ENCODE data around the gene ARAP1.

ARAP1 gene

DNA sequence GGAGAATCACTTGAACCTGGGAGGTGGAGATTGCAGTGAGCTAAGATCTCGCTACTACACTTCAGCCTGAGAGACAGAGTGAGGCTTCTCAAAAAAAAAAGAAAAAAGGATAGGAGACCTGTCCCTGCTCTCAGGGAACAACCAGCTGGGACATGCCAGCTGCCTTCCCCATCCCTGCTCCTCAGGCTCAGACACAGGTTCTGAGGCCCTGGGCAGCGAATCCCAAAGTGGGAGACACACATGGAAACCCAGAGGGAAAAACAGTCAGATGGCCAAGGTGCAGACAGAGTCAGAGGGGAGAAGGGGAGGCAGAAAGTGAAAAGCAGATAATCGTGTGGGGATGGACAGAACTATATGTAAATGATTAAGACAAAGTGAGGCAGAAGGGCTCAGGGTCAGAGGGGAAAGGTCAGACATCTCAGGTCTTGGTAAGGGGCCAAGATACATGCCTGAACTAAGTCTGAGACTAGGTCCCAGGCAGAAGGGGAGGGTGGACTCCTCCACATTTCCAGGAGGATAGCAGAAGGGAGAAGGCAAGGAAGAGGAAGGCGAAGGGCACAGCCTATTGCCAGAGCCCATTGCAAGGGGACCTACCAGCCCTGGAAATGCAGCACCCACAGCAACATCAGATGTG lies 27.4 kb upstream of the ARAP1 start:
- no peak for DNase-seq

DNA sequence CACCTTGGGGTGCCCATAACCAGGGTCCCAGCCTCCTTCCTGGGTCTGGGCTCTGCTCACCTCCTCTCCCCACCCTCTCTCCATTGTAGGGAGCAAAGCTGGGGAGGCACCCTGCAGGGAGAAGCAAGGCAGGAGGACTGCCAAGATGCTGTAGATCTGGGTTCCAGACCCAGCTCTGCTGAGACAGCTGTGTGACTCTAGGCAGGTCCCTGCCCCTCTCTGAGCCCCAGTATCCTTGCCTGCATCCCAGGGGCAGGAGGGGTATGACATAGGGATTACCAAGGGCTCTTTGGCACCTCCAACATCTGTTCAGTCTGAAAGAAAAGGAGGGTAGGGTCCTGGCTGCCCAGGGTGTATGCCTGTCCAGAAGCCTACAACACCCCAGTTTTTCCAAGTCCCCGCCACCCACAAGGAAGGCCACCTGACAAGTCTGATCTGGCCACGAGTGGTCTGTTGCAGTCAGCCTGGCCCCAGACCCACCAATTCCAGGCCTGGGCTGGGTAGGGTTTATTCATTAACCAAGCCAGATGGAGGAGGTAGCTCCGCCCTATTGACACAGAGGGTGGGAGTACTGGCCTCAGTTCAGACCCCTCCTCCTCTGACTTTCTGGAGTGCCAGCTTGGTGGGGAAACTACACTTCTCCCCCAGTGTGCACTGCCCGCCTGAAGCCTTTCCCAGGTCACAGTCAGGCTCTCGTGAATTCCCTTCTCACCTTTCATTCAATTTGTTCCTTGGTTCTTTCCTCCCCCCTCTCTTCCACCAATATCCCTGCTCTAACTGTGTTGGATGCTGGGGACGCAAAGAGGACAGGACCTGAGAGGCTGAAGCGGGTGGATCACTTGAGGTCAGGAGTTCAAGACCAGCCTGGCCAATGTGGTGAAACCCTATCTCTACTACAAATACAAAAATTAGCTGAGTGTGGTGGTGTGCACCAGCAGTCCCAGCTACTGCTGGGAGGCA lies 26.6 kb upstream of the ARAP1 start:
- DNase-seq, result no peak

DNA sequence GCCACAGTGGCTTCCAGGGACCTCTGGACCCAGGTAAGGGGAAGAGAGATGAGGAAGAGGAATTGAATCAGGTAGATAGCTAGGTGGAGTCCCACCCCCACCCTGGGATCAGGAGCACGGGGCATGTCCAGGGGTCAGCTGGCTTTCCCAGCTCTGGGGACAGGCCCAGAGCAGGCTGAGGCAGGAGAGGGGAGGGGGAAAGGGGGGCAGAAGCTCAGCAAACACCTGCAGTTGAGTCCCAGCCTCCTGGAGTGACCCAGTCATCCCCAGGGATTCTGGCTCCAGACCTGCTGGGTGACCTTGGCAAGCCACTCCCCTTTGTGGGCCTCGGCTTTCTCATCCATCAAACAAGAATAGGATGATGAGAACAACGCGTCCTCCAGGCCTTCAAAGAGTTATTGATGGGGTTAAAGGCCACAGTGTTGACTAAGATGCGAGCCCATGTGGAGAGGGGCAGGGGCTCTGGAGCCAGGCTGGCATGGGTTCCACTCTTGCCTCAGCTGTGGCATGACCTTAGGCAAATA lies 25.6 kb upstream of the ARAP1 start:
- no peak for DNase-seq

DNA sequence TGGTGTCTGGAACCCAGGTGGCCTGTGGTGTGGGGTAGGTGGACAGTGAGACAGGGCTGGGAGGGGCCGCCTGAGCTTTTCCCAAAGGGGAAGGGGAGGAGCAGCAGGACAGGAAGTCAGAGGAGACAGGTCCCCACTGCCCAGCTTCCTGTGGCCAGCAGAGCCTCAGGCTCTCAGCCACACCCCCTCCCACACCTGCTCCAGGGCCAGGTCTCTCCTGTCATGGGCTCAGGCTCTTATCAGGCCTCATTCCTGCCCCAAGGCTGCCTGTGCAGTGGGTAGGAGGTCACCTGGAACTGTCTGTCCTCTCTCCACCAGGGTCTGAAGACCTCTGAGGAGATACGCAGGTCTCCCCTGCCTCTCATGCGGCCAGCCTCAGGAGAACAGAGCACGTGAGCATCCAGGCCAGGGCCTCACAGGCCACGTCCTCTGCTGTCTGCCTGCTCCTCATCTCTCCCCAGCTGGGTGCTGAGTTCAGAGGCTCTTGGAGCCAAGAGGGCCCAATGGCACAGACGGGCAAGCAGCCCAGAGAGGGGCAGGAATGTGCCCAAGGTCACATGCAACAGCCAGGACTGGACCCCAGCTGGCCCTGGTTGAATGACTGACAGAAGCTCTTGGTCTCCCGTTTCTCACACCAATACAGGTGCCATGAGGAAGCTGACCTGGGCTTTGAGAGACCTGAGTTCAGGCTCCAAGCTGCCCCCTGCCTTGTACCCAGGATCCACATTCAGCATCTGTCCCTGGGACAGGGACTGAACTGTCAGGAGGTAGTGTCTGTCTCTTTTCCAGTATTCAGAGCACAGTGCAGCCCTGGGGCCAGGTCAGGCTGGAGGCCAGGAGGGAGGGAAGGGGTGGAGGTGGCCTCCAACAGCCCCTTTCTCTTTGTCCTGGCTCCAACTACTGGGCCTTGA lies 24.9 kb upstream of the ARAP1 start:
- no peak for DNase-seq

DNA sequence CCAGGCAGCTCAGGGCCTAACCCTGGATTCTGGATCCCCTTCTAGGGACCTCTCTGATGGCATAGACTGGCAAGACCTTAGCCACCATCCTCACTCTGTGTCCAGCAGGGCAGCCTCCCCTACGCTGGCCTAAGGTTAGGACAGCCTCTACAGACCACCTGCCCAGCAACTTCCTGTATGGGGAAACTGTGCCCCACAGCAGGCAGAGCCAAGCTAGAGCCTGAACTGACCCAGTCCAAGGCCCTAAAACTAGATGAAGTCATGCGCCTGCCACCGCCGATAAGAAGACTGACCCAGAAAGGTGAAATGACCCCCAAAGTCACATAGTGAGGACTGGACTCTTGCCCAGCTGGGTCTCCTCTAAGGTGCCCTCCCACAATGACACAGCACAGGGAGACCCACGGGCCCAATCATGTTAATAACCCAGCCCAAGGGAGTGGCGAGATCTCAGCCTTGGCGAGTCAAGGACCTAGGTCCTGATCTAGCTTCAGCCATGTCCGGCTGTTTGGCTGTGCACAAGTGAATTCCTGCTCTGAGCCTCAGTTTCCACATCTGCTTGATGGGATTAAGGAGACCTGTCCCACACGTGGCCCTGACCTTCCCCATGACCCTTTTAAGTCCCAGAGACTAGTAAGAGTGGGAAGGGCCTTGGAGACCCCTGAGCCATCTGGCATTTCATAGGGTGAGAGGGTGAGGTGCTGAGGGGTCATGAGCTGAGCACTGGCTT lies 24.1 kb upstream of the ARAP1 start:
- no peak for DNase-seq

DNA sequence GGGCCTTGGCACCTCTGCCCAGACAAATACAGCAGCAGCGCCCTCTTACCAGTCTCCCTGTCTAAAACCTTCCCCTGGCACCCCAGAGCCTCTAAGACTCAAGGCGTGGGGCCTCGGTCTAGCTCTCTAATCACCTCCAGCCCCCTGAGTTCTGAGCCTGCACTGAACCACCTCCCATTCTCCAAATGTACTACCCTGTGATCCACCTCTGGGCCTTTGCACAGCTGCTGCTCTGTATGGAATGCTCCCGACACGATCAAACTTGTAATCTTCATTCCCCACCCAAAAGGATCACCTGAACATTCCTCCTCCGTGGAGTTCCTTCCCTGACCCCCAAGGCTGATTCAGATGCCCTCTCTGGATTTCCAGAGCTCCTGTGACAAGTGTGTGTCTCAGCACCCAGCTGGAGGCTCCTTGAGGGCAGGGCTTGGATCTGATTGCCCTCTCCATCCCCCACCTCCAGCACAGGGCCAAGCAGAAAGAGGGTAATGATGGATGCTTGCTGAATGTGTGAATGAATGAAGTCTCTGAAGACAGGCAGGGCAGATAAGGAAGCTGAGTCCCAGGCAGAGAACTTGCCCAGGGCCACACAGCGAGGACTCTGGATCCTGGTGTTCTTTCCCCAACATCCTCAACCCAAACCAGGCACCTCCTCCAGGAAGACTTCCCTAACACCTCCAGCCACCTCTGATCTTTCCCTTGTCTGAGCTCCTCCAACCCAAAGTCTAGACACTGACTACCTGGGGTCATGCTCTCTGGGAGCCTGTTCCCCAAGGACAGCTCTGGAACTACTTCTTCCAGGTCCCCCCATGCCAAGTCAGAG lies 23.3 kb upstream of the ARAP1 start:
- no peak for DNase-seq

DNA sequence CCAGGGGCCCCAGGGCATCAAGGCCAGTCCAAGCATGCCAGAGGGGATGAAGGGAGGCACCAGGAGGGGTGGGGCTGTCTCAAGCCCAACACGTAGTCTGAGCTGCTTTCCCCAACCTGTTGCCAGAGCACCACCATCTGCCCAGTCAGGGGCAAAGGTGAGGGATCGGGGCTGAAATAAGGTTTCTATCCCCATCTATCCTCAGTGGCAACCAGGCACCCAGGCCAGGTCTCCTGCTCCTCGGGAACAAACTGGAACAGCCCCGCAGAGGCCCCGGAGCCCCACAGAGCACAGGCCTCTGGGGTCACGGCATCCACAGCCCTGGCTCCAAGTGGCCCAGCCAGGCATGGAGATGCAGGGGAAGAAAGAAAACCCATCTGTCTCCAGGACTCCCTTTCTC lies 22.3 kb upstream of the ARAP1 start:
- no peak for DNase-seq

DNA sequence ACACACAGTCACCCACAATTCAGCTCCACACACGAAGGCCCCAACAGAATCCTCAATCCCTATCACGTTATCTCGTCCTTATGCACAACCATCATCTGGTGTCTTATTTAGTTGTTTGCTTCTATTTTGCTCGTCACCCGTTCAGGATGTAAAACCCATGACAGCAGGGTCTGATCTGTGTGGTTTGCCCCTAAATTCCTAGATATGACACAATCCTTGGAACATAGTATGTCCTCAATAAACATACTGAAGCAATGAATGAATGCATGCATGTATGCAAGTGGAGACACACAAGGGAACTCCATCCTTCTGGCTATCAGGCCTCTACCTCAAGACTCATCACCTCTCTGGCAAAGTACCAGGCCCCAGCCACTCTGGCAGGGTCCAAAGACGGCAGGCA lies 21.5 kb upstream of the ARAP1 start:
- no peak for DNase-seq

DNA sequence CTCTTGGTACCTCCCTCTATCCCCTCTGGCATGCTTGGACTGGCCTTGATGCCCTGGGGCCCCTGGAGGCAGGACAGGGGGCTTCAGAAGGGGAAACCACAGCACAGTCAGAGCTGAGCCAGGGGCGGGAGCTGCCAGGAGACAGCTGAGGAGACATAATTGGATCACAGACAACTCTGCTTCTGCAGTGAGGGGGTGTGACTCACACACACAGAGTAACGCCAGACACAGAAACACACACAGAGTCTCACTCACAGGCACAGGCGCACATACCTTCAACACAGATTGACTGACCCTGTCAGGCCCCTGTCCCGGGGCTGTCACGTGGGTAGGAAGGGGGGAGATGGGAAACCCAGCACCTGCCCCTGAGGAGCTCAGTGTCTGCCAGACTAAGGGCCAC lies 21.1 kb upstream of the ARAP1 start:
- no peak for DNase-seq

DNA sequence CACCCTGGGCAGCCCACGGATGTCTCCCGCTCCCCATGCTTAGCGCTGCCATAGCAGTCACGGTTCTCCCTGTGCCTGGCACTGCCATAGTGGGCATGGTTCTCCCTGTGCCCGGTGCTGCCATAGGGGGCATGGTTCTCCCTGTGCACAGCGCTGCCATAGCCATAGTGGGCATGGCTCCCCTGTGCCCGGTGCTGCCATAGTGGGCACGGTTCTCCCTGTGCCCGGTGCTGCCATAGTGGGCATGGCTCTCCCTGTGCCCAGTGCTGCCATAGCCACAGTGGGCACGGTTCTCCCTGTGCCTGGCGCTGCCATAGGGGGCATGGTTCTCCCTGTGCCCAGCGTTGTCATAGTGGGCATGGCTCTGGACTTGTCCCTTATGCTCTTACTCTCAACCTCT lies 19.9 kb upstream of the ARAP1 start:
- DNase-seq, result no peak

DNA sequence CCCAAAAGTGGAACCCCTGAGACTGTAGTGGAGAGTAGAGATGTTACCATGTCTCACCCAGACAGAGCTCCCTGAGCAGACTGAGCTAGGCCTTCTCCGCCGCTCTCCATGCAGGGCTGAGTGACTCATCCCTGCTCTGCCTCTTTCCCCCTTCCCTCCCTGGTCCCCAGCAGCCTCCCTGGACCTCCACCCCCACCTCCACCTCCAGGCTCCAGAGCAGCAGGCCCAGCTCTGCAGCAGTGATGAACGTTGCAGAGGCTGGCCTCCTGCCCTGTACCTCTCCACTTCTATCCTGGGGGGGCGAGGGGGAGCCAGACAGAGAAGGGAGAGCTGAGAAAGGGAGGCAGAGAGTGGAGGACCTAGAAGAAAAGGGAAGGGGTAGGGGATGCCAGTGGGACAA lies 19.3 kb upstream of the ARAP1 start:
- DNase-seq, result no peak

DNA sequence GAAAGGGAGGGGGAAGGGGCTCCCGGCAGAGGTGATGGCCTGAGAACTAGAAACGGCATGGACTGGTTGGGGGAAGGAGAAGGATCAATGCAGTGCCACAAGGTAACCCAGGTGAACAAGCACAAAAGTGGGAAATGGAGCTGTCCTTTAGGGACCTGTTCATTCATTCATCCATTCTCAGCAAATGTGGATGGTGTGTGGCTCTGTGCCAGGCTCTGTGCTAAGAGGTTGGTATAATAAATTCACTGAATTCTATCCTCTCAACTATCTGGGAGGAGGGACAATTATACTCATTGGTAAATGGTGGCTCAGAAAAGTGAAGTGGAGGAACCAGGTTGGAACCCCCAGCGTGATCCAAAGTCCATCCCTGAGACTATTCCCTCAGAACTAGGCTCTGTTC lies 18.6 kb upstream of the ARAP1 start:
- no peak for DNase-seq

DNA sequence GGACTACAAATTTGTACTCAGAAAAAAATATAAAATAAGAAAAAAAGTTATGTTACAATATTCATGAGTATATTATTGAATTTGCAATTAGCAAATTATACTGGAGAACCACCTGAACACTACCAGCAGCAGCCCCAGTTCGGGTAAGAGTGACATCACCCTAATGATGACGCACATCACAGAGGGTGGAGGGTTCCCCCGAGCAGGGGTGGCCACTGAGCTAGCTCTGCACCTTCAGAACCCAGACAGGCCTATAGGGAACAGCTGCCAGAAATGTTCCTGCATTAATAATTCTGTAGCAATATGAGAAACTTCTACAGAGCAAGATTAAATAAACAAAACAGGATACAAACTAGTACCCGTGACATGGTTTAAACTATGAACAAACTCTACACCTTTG lies 17.5 kb upstream of the ARAP1 start:
- DNase-seq, result no peak

DNA sequence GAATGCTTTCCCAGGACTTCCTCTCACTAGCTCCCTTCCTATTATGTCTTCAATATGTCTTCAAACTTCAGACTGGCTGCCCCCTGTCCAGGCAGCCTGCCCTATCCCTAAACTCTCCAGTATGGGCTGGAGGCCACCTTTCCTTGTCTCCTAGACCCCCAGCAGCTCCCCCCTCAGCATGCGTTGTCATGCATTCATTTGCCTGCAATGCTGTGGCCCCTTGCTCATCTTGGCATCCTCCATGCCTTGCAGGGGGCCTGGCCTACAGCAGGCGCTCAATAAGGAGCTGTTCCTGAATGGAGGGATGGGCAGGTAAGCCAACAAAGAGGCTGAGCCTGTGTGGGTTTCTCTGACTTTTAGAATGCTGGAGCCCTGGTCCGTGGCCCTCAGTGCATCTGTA lies 16.4 kb upstream of the ARAP1 start:
- no peak for DNase-seq

DNA sequence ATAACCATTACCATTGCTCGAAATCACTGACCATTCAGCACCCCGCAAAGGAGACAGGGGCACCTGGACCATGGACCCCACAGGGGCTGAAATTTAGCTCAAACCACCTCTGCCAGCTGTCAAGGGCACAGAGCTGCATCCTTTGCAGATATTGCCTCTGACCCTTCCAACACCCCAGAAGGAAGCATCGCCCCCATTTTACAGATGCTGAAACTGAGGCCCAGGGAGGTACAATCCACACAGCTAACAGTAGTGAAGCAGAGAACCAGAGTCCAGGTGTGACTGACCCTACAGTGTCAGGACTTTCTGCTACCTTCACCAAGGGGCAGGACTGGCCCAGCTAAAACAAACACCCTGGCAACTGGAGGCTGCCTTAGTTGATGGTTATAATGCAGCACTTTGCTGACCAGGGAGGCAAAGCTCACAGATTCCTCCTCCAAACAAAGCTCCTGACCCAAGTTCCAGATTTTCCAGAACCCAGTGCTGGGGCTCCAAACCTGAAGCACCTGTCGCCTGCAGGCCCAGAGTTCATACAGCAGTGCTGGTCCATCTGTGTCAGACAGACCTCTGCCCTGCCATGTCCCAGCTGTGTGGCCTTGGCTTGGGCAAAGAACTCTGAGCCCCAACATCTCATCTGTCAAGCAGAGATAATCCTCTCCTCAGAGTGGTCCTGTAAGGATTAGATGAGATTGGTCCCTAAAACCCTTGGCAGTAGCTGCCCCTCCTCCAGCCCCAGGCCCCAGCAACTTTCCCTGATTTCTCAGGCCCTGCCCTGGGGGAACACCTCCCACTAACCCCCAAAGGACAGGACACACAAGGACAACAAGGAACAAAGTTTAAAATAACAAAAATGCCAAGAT lies 15.2 kb upstream of the ARAP1 start:
- DNase-seq, result no peak

DNA sequence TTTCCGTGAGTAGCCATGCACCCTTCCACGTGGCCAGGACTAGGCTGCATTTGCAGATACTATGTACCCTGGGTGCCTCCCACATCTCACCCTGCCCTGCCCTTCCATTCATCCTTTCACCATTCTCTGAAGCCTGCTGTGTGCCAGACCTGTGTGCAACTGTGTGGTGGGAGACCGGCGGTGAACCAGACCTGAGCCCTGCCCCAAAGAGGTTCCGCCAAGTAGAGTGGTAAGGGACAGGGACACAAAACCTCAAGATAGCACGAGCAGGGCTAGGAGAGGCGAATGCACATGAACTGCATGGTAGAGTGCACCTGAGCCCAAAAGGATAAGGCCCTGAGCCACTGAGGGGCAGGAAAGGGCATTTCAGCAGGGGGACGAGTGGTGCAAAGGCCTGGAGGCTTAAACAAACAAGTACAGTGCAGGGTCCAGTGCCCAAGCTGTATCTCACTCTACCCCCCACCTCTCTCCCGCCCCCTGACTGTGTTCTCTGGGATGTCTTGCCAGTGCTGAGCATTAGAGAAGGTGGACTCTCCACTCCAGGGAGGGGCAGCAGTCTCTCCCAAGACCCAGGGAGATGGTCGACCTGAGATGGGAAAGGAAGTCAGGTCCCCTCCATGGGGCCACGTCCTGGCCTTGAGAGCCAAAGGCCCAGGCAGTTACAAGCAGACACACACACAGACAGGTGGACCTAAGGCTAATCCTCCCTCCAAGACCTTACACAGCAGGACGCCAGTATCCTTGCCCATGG lies 14.1 kb upstream of the ARAP1 start:
- DNase-seq, result no peak

DNA sequence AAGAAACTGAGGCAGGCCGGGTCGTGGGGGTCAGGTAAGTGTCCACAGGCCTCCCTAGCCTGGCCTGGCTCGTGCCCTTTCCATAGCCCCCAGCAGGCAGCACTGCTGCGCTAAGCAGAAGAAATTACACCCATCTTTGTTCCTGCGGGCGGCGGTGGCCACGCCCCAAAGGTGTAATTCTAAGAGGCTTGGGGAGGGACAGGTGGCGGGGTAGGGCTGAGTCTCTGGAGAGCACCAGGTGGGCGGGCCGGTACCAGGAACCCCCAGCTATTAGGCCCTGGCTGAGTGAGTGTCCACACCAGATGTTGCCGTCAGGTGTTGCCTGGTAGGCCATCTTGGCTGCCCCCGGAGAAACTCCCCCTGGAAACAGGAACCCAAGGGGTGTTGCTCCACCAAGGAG lies 12.3 kb upstream of the ARAP1 start:
- DNase-seq, result no peak

DNA sequence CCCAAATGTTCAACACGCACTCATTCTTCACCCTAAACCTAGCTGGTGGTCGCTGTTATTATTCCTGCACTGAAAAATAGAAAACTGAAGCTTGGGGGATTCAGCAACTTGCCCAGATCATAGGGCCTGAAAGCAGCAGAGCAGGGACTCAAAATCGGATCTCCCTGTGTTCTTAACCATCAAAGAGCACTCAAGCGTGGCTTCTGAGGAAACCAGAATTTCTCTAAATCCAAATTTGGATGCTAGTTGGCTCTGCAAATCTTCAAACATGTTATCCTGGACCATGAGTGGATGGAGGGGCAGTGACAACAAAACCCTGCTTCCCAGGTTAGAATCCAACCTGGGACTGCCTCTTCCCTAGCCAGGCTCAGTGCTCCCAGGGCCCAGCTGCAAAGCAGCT lies 11.6 kb upstream of the ARAP1 start:
- DNase-seq, result no peak

DNA sequence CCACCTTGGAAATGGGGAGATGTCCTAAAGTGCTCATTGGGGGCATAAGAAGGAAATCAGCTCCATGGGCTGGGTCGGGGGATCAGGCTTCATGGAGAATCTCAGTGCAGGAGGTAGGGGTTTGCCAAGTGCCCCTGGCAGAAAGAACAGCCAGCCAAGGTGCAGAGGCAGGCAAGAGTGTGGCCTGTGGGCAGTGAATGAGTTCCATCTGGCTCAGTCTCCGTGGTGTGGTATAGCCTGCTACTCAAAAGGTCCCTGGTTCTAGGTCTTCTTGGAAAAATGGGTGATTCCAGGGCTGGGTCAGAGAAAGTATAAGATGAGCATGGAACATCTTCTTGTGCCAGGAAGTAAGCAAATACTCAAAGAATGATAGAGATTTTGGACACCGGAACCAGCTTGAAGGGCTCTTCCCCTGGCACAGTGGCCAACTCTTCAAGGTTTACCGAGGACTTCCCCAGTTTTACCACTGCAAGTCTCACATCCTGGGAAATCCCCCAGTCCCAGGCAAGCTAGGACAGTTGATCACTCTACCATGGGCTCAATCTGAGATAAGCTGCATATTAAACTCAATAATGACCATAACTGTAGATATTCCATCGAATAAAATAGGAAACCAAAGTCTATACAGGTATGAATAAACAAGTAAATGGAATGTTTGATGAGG lies 10.6 kb upstream of the ARAP1 start:
- no peak for DNase-seq
